PC-9 (cell line): Measurements from ENCODE around the gene FAM180A. TPM values are rescaled to one million over a fixed set of nuclear protein-coding genes. Genes with fewer than 3 reads are reported as not detected.
"Not testable (repeated sequence)": the region's sequence is repeated elsewhere in the genome, so short reads cannot be mapped to it uniquely, and the experiment has no call there.

ENCODE experiments used
- BruUV-seq: library from RNA; stranded (reverse); fragments of 400-500 nt; replicated peaks from 2 replicates; lab custom pipeline; 2021; lab: Mats Ljungman, UMichigan
- CTCF ChIA-PET: fragments of 300-600 bp; sonication (Branson Sonifier 250); formaldehyde crosslinking; loops from one replicate; lab custom pipeline; 2022; ENCODE audit warnings: antibody characterized with exemption; lab: Charles Lee
- POLR2A ChIA-PET: fragments of 300-600 bp; sonication (Branson Sonifier 250); formaldehyde crosslinking; loops from one replicate; lab custom pipeline; 2022; ENCODE audit warnings: antibody characterized with exemption; ENCODE audit not compliant: unreplicated experiment; lab: Charles Lee
- DNase-seq, 2 experiments: peaks; one replicate each; pipeline versions ENCODE4 v3.0.0 to v3.0.0-alpha.2; 2015 to 2022; ENCODE audit warnings: mixed read lengths in 1 of 2
- H2AFZ ChIP-seq: fragments of 200-600 bp; sonication (generic); 2 replicates; pipeline ENCODE4 v1.8.1; 2017; ENCODE audit warnings: antibody characterized with exemption
- H3F3A ChIP-seq: fragments of 200-600 bp; sonication (generic); 2 replicates; pipeline ENCODE4 v1.8.1; 2017; ENCODE audit warnings: antibody characterized with exemption, mild to moderate bottlenecking, low read depth; ENCODE audit not compliant: insufficient read depth
- H3K27ac ChIP-seq: fragments of 200-600 bp; sonication (generic); 2 replicates; pipeline ENCODE4 v1.6.1; 2016; ENCODE audit warnings: mixed run types
- H3K27me3 ChIP-seq: fragments of 200-600 bp; sonication (generic); 2 replicates; pipeline ENCODE4 v1.6.1; 2016; ENCODE audit warnings: low read depth, mixed run types; ENCODE audit not compliant: insufficient read depth
- H3K36me3 ChIP-seq: fragments of 200-600 bp; sonication (generic); 2 replicates; pipeline ENCODE4 v1.6.1; 2016; ENCODE audit warnings: low read depth, mixed run types
- H3K4me1 ChIP-seq: fragments of 200-600 bp; sonication (generic); replicated peaks from 2 replicates; pipeline ENCODE4 v1.6.1; 2016; ENCODE audit warnings: mixed run types; ENCODE audit not compliant: insufficient read depth
- H3K4me2 ChIP-seq: fragments of 200-600 bp; sonication (generic); 2 replicates; pipeline ENCODE4 v1.6.1; 2017; ENCODE audit warnings: mixed run types
- H3K4me3 ChIP-seq: fragments of 200-600 bp; sonication (generic); 2 replicates; pipeline ENCODE4 v1.6.1; 2016; ENCODE audit warnings: mixed run types
- H3K79me2 ChIP-seq: fragments of 200-600 bp; sonication (generic); 2 replicates; pipeline ENCODE4 v1.6.1; 2017; ENCODE audit warnings: low read depth, mixed run types
- H3K9me2 ChIP-seq: fragments of 200-600 bp; sonication (generic); 2 replicates; pipeline ENCODE4 v1.8.1; 2017; ENCODE audit warnings: mild to moderate bottlenecking; ENCODE audit not compliant: insufficient read depth
- H3K9me3 ChIP-seq: fragments of 200-600 bp; sonication (generic); 2 replicates; pipeline ENCODE4 v1.8.1; 2016; ENCODE audit warnings: low read depth; ENCODE audit not compliant: insufficient read depth
- H4K20me1 ChIP-seq: fragments of 200-600 bp; sonication (generic); 2 replicates; pipeline ENCODE4 v1.8.1; 2017; ENCODE audit not compliant: insufficient read depth
- CTCF ChIP-seq: fragments of 200-600 bp; sonication (generic); conservative IDR thresholded peaks from 2 replicates; pipeline ENCODE4 v1.6.1; 2017; ENCODE audit warnings: mixed run types, antibody characterized with exemption, mild to moderate bottlenecking, moderate library complexity
- EZH2 ChIP-seq: fragments of 200-600 bp; sonication (generic); IDR thresholded peaks from 2 replicates; pipeline ENCODE4 v1.8.0; 2017; ENCODE audit warnings: antibody characterized with exemption, low read depth
- intact Hi-C: fragments of 100-400 bp; cut with micrococcal nuclease; formaldehyde crosslinking; loops from one replicate; pipeline ENCODE4 v1.10.0; 2022; ENCODE audit not compliant: unreplicated experiment
- total RNA-seq: library from RNA; stranded (reverse); gene quantifications from 2 replicates; pipeline ENCODE4 v1.2.3, GENCODE V29; 2021

The FAM180A gene
- total RNA-seq, 1 experiment from 2014 or later = not detected

GRCh38 chr7:135777626-135778398 is 29.2 kb upstream of the FAM180A start:
- POLR2A ChIA-PET = no interaction called here
- intact Hi-C loops = no loop called here
- BruUV-seq = no TSS peak
- Histone ChIP-seq H3K9me3 (peaks cover 17% of the 10 kb centered on the region; the same call in 1 of the 2 replicates), H3K27me3 (no peaks in the 10 kb centered on the region), H3K27ac (no peak overlapping the region), H4K20me1 (no peaks in the 10 kb centered on the region), H3K79me2 (no peaks in the 10 kb centered on the region), H3F3A (peaks cover 4% of the 10 kb centered on the region), H3K9me2 (no peaks in the 10 kb centered on the region), H3K36me3 (no peaks in the 10 kb centered on the region), H3K4me2 (no peak overlapping the region), H2AFZ (no peak overlapping the region), H3K4me3 (no peak overlapping the region), H3K4me1 (peaks cover 23% of the 10 kb centered on the region)
- no peak for DNase-seq
- no peak for TF ChIP-seq CTCF
- no peak for TF ChIP-seq EZH2
- CTCF ChIA-PET = no interaction called here

- H3K9me2 ChIP-seq, H3K4me2 ChIP-seq, H2AFZ ChIP-seq, H4K20me1 ChIP-seq, H3K4me3 ChIP-seq, H3K27ac ChIP-seq, BruUV-seq, CTCF ChIA-PET, H3K79me2 ChIP-seq, H3F3A ChIP-seq, DNase-seq, H3K27me3 ChIP-seq, POLR2A ChIA-PET, intact Hi-C loops, H3K36me3 ChIP-seq: not testable (repeated sequence)
- peaks cover 17% of the 10 kb centered on the region; the same call in 1 of the 2 replicates for H3K9me3 ChIP-seq
- H3K4me1 ChIP-seq = peaks cover 36% of the 10 kb centered on the region
Measured at GRCh38 chr7:135775915-135776314, 27.3 kb upstream of the FAM180A start.

GRCh38 chr7:135775230-135775629 is 26.6 kb upstream of the FAM180A start:
- H3K27me3 ChIP-seq = no peaks in the 10 kb centered on the region
- H3F3A ChIP-seq = peaks cover 4% of the 10 kb centered on the region
- no peak for DNase-seq
- H3K4me1 ChIP-seq = peaks cover 36% of the 10 kb centered on the region
- H2AFZ ChIP-seq = no peak overlapping the region
- no peak for TF ChIP-seq CTCF
- TF ChIP-seq EZH2 = no peak
- H3K36me3 ChIP-seq = no peaks in the 10 kb centered on the region
- H3K9me2 ChIP-seq = no peaks in the 10 kb centered on the region
- CTCF ChIA-PET = no interaction called here
- no peaks in the 10 kb centered on the region for H3K79me2 ChIP-seq
- no TSS peak for BruUV-seq
- H3K4me2 ChIP-seq = no peak overlapping the region
- intact Hi-C loops = no loop called here
- H4K20me1 ChIP-seq = no peaks in the 10 kb centered on the region
- H3K9me3 ChIP-seq = peaks cover 17% of the 10 kb centered on the region; the same call in 1 of the 2 replicates
- POLR2A ChIA-PET = no interaction called here
- H3K4me3 ChIP-seq = no peak overlapping the region
- no peak overlapping the region for H3K27ac ChIP-seq
